Uterus (tissue), 4 donors: Measurements from ENCODE around the gene LRRC7. TPM values are rescaled to one million over a fixed set of nuclear protein-coding genes. Genes with fewer than 3 reads are reported as not detected.

ENCODE experiments used
- DNase-seq, 2 donors: peaks; one replicate each; pipeline ENCODE4 v3.0.0-alpha.2; 2019 to 2020
- H3K27ac ChIP-seq, 2 donors: fragments of 200-600 bp; sonication (generic); 1 replicate in 1 of 2; 2 replicates in 1 of 2; pipeline ENCODE4 v1.5.1; 2016 to 2018
- H3K27me3 ChIP-seq, 2 donors: fragments of 200-600 bp; sonication (generic); one replicate each; pipeline ENCODE4 v1.5.1; 2018 to 2019; ENCODE audit warnings: control low read depth in 1 of 2
- H3K36me3 ChIP-seq, 2 donors: fragments of 200-600 bp; sonication (generic); one replicate each; pipeline ENCODE4 v1.5.1; 2019; ENCODE audit warnings: control low read depth in 1 of 2
- H3K4me1 ChIP-seq, 2 donors: fragments of 200-600 bp; sonication (generic); one replicate each; pipeline ENCODE4 v1.5.1; 2018 to 2019; ENCODE audit warnings: control low read depth in 1 of 2
- H3K4me3 ChIP-seq, 2 donors: fragments of 200-600 bp; sonication (generic); 1 replicate in 1 of 2; 2 replicates in 1 of 2; pipeline ENCODE4 v1.5.1; 2018 to 2019; ENCODE audit warnings: mild to moderate bottlenecking in 1 of 2
- H3K9me3 ChIP-seq, 2 donors: fragments of 200-600 bp; sonication (generic); one replicate each; pipeline ENCODE4 v1.5.1; 2019; ENCODE audit warnings: control low read depth in 1 of 2
- POLR2A ChIP-seq, 2 donors: fragments of 450-650 bp; IDR thresholded peaks; one replicate each; pipeline ENCODE4 v1.6.1; 2016; ENCODE audit warnings: antibody characterized with exemption in 2 of 2, mild to moderate bottlenecking in 1 of 2, moderate library complexity in 1 of 2
- intact Hi-C: fragments of 100-400 bp; cut with DNase I; formaldehyde crosslinking; loops from one replicate; pipeline ENCODE4 v1.15.1; 2023; ENCODE audit warnings: low total_unique reads
- total RNA-seq, 4 donors: library from RNA; depleted of rRNA in 3 of 4; stranded (reverse); fragments of >200 nt in 3 of 4; gene quantifications; one replicate each; pipeline versions ENCODE4 v1.1.0 to v1.2.4, GENCODE V29; 2014 to 2023
- TF ChIP-seq, protein P1 (sequence below), 4 experiments: fragments of 200-600 bp in 2 of 4; fragments of 450-650 bp in 2 of 4; sonication (generic) in 2 of 4; IDR thresholded peaks; one replicate each; pipeline ENCODE4 v1.5.1; 2016 to 2019; ENCODE audit warnings: antibody characterized with exemption in 4 of 4, mild to moderate bottlenecking in 2 of 4, moderate library complexity in 1 of 4
- donor health status: DM: yes; HTN: yes; CAD: no.

Gene LRRC7
- total RNA-seq, 4 donors from 2014 or later = 1.5 to 12.0 TPM; not detected in 2

- DNase-seq = no peak
- no peaks in the 10 kb centered on the region for H3K36me3 ChIP-seq
- H3K27me3 ChIP-seq = no peaks in the 10 kb centered on the region
- no peaks in the 10 kb centered on the region for H3K4me1 ChIP-seq
- TF ChIP-seq, protein P1, sequence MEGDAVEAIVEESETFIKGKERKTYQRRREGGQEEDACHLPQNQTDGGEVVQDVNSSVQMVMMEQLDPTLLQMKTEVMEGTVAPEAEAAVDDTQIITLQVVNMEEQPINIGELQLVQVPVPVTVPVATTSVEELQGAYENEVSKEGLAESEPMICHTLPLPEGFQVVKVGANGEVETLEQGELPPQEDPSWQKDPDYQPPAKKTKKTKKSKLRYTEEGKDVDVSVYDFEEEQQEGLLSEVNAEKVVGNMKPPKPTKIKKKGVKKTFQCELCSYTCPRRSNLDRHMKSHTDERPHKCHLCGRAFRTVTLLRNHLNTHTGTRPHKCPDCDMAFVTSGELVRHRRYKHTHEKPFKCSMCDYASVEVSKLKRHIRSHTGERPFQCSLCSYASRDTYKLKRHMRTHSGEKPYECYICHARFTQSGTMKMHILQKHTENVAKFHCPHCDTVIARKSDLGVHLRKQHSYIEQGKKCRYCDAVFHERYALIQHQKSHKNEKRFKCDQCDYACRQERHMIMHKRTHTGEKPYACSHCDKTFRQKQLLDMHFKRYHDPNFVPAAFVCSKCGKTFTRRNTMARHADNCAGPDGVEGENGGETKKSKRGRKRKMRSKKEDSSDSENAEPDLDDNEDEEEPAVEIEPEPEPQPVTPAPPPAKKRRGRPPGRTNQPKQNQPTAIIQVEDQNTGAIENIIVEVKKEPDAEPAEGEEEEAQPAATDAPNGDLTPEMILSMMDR (IDR thresholded peaks at IDR 0.05) = no peak
- no peak for TF ChIP-seq POLR2A (IDR thresholded peaks at IDR 0.05)
- no peak overlapping the region for H3K27ac ChIP-seq
- H3K9me3 ChIP-seq = no peaks in the 10 kb centered on the region
- intact Hi-C loops = no loop called here
- no peak overlapping the region for H3K4me3 ChIP-seq
Measured at GRCh38 chr1:70109241-70109640, 541.5 kb downstream of the LRRC7 start.

GRCh38 chr1:70112838-70113237 is 545.1 kb downstream of the LRRC7 start:
- intact Hi-C loops = no loop called here
- no peak for DNase-seq

DNA sequence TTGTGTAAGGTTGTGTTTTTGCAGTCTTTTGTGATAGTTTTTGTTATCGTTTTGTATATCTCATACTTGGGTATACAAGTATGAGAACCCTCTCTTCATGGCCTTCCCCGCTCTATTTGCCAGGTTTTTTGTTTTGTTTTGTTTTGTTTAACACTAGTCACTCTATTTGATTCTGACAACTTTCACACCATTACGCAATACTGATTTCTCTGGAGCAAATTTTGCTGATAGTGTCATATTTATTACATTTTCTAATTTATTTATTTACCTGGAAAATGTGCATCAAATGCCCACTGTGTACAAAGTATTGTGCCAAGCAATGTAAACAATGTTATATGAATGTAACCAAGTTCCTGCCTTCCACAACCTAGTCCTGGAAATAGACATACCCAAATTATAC is 547.6 kb downstream of the LRRC7 start:
- Histone ChIP-seq H3K9me3 (no peaks in the 10 kb centered on the region), H3K27ac (no peak overlapping the region), H3K4me1 (no peaks in the 10 kb centered on the region), H3K4me3 (no peak overlapping the region), H3K27me3 (no peaks in the 10 kb centered on the region), H3K36me3 (no peaks in the 10 kb centered on the region)
- TF ChIP-seq POLR2A (IDR thresholded peaks at IDR 0.05) = no peak
- TF ChIP-seq, protein P1 (IDR thresholded peaks at IDR 0.05) = no peak
- no peak for DNase-seq
- intact Hi-C loops = no loop called here

More at GRCh38 chr1:70112838-70113237, 545.1 kb downstream of the LRRC7 start:
- no peaks in the 10 kb centered on the region for H3K36me3 ChIP-seq
- no peak overlapping the region for H3K4me3 ChIP-seq
- H3K27ac ChIP-seq = no peak overlapping the region
- TF ChIP-seq POLR2A (IDR thresholded peaks at IDR 0.05) = no peak
- TF ChIP-seq, protein P1 (IDR thresholded peaks at IDR 0.05) = no peak
- H3K9me3 ChIP-seq = no peaks in the 10 kb centered on the region
- no peaks in the 10 kb centered on the region for H3K4me1 ChIP-seq
- no peaks in the 10 kb centered on the region for H3K27me3 ChIP-seq

DNA sequence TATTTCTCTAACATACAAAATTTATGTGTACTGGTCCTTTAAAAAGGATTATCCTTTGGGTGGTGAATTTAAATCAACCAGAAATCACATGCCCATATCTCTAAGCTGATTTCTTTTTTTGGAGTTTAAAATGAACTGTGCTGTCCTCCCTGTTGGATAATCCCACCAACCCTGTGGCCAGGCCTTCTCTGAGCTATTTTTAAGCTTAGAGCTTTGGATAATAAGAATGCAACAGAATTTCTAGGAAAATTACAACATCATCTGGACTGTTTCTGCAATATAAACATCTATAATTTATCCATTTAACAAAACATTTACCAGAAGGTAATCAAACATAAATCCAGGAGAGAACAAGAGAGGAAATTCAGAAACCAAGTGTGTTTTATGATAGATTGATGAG is 549.3 kb downstream of the LRRC7 start:
- TF ChIP-seq, protein P1 (IDR thresholded peaks at IDR 0.05) = no peak
- no peak for TF ChIP-seq POLR2A (IDR thresholded peaks at IDR 0.05)
- H3K27ac ChIP-seq = no peak overlapping the region
- no peaks in the 10 kb centered on the region for H3K4me1 ChIP-seq
- intact Hi-C loops = no loop called here
- no peaks in the 10 kb centered on the region for H3K9me3 ChIP-seq
- no peak overlapping the region for H3K4me3 ChIP-seq
- no peaks in the 10 kb centered on the region for H3K27me3 ChIP-seq
- DNase-seq = no peak
- H3K36me3 ChIP-seq = no peaks in the 10 kb centered on the region

DNA sequence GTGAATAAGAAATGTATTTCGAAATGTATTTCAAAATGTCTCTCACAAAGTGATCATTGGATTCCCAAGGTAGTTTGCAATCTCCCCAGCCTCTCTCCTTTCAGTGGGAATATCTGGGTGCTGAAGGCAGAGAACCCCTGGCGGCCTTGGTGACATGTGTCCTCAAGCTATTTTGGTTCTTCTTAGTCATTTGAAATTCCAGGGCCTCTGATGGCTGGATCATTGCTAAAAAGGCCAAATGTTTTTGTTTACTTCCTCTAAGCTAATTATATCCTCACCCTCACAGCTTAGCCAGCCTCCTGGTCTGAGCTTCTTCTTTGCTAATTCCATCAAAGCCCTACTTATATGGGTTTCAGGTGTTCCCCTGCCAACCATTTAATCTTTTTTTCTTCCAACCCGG is 566.4 kb downstream of the LRRC7 start:
- Histone ChIP-seq H3K9me3 (no peaks in the 10 kb centered on the region), H3K27me3 (no peaks in the 10 kb centered on the region), H3K4me3 (no peak overlapping the region), H3K4me1 (no peaks in the 10 kb centered on the region), H3K36me3 (no peaks in the 10 kb centered on the region), H3K27ac (no peak overlapping the region)
- no peak for DNase-seq
- TF ChIP-seq POLR2A (IDR thresholded peaks at IDR 0.05) = no peak
- TF ChIP-seq, protein P1 (IDR thresholded peaks at IDR 0.05) = no peak
- intact Hi-C loops = no loop called here
